Gastroesophageal sphincter (tissue), 4 donors: ENCODE data around the gene MN1. TPM values are rescaled to one million over a fixed set of nuclear protein-coding genes. Genes with fewer than 3 reads are reported as not detected.

ENCODE experiments used
- ATAC-seq: fragments of 150-250 bp; one replicate; pipeline ENCODE4 v1.9.1; 2016; ENCODE audit warnings: mild to moderate bottlenecking, moderate library complexity
- H3K27ac ChIP-seq, 4 donors: fragments of 200-600 bp; sonication (generic) in 3 of 4; 1 replicate in 3 of 4; 2 replicates in 1 of 4; pipeline ENCODE4 v1.5.1; 2016 to 2019
- H3K27me3 ChIP-seq: fragments of 200-600 bp; sonication (generic); one replicate; pipeline ENCODE4 v1.5.1; 2019
- H3K36me3 ChIP-seq, 2 donors: fragments of 200-600 bp; sonication (generic); one replicate each; pipeline ENCODE4 v1.5.1; 2019; ENCODE audit warnings: control low read depth in 1 of 2
- H3K4me1 ChIP-seq, 3 donors: fragments of 200-600 bp; sonication (generic); 1 replicate in 2 of 3; 2 replicates in 1 of 3; pipeline ENCODE4 v1.5.1; 2016 to 2019; ENCODE audit warnings: control low read depth in 2 of 3
- H3K4me3 ChIP-seq, 2 donors: fragments of 200-600 bp; sonication (generic); one replicate each; pipeline ENCODE4 v1.5.1; 2019; ENCODE audit warnings: mild to moderate bottlenecking in 1 of 2, moderate library complexity in 1 of 2
- H3K9me3 ChIP-seq, 3 donors: fragments of 200-600 bp; sonication (generic); one replicate each; pipeline ENCODE4 v1.5.1; 2017 to 2019; ENCODE audit warnings: control low read depth in 2 of 3
- EP300 ChIP-seq: sonication (generic); formaldehyde crosslinking; IDR thresholded peaks from one replicate; pipeline ENCODE4 v1.6.1; 2017; ENCODE audit warnings: antibody characterized with exemption, mild to moderate bottlenecking
- POLR2A ChIP-seq, 2 donors: fragments of 450-650 bp; IDR thresholded peaks; one replicate each; pipeline ENCODE4 v1.6.1; 2017; ENCODE audit warnings: antibody characterized with exemption in 2 of 2, mild to moderate bottlenecking in 2 of 2, moderate library complexity in 1 of 2
- POLR2AphosphoS5 ChIP-seq: sonication (generic); formaldehyde crosslinking; IDR thresholded peaks from one replicate; pipeline ENCODE4 v1.6.1; 2017; ENCODE audit warnings: antibody characterized with exemption
- WGBS, 2 donors: methylation state at CpG; one replicate each; pipeline ENCODE4 v1.1.5; 2018; ENCODE audit warnings: low coverage in 1 of 2; 5-methylcytosine and 5-hydroxymethylcytosine counted together
- total RNA-seq, 4 donors: library from RNA; depleted of rRNA; stranded (reverse); fragments of >200 nt; gene quantifications; one replicate each; pipeline ENCODE4 v1.1.0, GENCODE V29; 2016
- TF ChIP-seq, protein P1 (sequence below), 4 experiments: fragments of 200-600 bp in 2 of 4; fragments of 450-650 bp in 2 of 4; sonication (generic) in 1 of 4; IDR thresholded peaks; one replicate each; pipeline ENCODE4 v1.5.1; 2017 to 2019; ENCODE audit warnings: antibody characterized with exemption in 4 of 4, mild to moderate bottlenecking in 2 of 4, moderate library complexity in 2 of 4

The MN1 gene
- total RNA-seq, 4 donors from 2014 or later: 13.4 to 52.8 (median 28.5) TPM

DNA sequence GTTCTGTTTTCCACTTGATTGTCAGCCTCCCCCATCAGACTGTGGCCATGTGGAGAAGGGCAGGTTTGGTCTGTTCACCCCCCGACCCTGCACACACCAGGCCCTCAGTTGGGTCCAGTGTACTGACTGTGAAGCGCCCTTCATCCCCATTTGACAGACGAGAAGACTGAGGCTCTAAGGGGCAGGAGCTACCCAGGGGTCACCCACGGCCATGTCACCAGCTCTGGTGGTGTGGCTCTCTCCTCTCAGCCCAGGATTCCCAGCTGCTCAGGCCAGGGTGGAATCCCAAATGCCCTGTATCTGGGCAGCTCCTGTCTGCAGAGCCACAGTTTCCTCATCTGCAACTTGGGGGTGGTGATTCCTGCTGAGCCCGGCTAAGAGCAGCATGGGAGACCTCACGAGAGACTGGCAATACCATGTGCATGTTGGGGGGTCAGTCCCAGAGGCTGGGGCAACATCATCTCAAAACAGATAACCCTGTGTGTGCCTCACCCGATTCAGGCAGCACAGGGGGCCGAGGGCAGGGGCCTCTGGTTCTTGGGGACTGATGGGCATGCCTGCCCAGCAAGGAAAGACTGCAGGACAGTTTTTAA, 46.6 kb downstream of the MN1 start:
- Histone ChIP-seq H3K27me3 (no peaks in the 10 kb centered on the region), H3K4me1 (peaks cover 0 to 76% (median 27%) of the 10 kb centered on the region in 3 donors)
- TF ChIP-seq, protein P1, sequence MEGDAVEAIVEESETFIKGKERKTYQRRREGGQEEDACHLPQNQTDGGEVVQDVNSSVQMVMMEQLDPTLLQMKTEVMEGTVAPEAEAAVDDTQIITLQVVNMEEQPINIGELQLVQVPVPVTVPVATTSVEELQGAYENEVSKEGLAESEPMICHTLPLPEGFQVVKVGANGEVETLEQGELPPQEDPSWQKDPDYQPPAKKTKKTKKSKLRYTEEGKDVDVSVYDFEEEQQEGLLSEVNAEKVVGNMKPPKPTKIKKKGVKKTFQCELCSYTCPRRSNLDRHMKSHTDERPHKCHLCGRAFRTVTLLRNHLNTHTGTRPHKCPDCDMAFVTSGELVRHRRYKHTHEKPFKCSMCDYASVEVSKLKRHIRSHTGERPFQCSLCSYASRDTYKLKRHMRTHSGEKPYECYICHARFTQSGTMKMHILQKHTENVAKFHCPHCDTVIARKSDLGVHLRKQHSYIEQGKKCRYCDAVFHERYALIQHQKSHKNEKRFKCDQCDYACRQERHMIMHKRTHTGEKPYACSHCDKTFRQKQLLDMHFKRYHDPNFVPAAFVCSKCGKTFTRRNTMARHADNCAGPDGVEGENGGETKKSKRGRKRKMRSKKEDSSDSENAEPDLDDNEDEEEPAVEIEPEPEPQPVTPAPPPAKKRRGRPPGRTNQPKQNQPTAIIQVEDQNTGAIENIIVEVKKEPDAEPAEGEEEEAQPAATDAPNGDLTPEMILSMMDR (IDR thresholded peaks at IDR 0.05): no peak
- TF ChIP-seq POLR2A (IDR thresholded peaks at IDR 0.05) (no peak), POLR2AphosphoS5 (no peak), EP300 (no peak)

DNA sequence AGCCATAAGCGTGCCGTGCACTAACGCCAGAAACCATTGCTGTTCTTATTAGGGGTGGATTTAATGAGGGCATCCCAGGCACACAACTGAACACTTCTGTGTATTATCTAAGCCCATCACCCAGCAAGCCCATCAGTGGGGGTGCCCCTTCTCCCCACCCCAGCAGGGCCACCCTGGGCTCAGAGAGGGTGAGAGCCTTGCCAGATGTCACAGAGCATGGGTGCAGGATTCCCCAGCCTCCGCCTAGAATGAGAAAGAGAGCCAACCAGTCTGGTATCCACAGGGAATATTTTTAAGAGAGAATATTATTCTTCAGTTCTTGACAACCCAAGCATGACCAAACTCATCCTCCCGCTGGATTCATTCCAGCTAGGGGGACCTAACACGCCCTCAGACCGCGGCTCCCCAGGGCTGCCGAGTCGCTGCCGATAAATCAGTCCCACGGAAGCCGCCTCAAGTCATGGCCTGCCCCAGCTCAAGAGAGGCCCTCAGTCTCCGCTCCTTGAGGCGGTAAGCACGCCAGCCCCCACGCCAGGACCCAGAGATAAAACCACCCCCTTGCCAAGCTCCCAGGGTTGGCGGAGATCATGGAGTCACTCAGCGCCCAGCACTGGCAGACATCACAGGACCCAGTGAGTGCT, 47.2 kb downstream of the MN1 start:
- TF ChIP-seq EP300 (no peak), POLR2A (IDR thresholded peaks at IDR 0.05) (no peak), POLR2AphosphoS5 (no peak)
- TF ChIP-seq, protein P1 (IDR thresholded peaks at IDR 0.05): no peak
- Histone ChIP-seq H3K36me3 (no peaks in the 10 kb centered on the region), H3K9me3 (no peaks in the 10 kb centered on the region), H3K27me3 (no peaks in the 10 kb centered on the region), H3K27ac (peak overlapping the region in 3 of 4 donors; percentile 79 to 86 (median 81)), H3K4me3 (no peak overlapping the region), H3K4me1 (peaks cover 0 to 82% (median 33%) of the 10 kb centered on the region in 3 donors)
- no peak for ATAC-seq
- WGBS, 2 donors: 46 to 65% methylated on average over 3 to 6 of the region's 19 CpGs

More for the DNA sequence above, 46.6 kb downstream of the MN1 start:
- no peaks in the 10 kb centered on the region for H3K36me3 ChIP-seq
- H3K9me3 ChIP-seq: no peaks in the 10 kb centered on the region
- ATAC-seq: no peak
- 100% methylated on average over 1 of the region's 8 CpGs; no CpG with 5 or more reads in 1 of the 2 donors for WGBS, 2 donors
- H3K4me3 ChIP-seq: no peak overlapping the region
- peak overlapping the region in 3 of 4 donors; percentile 79 to 86 (median 81) for H3K27ac ChIP-seq

DNA sequence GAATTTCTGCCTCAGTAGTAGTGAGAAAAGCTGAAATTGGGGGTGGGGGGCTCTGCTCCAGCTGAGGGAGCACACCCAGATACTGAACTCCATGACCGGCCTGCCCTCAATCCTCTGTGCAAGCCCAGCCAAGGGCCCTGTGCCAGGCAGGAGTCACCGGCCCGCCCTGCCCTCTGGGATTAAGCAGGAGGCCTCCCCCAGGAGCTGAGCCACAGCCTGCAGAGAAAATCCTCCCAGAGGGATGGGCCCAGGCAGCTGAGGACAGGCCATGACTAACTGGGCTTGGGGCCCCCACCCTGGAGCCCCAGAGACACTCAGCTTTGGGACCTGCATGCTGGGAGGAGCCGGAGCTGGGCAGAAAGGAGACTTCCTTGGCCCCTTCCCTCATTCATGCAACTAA, 48.8 kb downstream of the MN1 start:
- H3K4me1 ChIP-seq: peaks cover 0 to 94% (median 39%) of the 10 kb centered on the region in 3 donors
- no peak overlapping the region for H3K4me3 ChIP-seq
- H3K36me3 ChIP-seq: no peaks in the 10 kb centered on the region
- ATAC-seq: peak; percentile 34
- H3K9me3 ChIP-seq: no peaks in the 10 kb centered on the region
- H3K27ac ChIP-seq: peak overlapping the region; percentile 2 to 86 (median 80)
- H3K27me3 ChIP-seq: no peaks in the 10 kb centered on the region
- WGBS, 2 donors: 33 to 34% methylated on average over 1 to 4 of the region's 4 CpGs
- TF ChIP-seq POLR2AphosphoS5: peak; percentile 70
- no peak for TF ChIP-seq POLR2A (IDR thresholded peaks at IDR 0.05)

DNA sequence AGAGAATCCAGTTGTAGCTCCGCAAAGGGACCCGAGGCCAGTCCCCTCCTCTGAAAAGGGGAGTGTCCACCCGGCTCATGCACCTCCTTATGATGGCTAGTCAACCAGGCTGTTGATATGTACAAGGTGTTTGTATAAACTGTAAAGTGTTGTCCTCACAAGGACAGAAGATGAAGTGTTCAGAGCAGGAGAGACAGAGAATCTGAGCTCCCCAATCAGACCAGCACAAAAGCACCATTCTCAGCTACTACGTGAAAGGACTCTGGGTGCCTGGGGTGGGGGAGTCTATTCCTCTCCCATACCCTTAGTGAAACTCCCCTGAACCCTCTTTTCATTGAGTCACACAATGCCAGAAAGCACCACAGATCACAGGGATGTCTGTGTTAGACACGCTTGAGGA, 49.4 kb downstream of the MN1 start:
- ATAC-seq: no peak
- Histone ChIP-seq H3K27me3 (no peaks in the 10 kb centered on the region), H3K4me3 (no peak overlapping the region), H3K36me3 (no peaks in the 10 kb centered on the region), H3K9me3 (no peaks in the 10 kb centered on the region), H3K4me1 (peaks cover 0 to 93% (median 44%) of the 10 kb centered on the region in 3 donors), H3K27ac (peak overlapping the region; percentile 2 to 86 (median 80))
- 20 to 80% methylated on average over 1 of the region's 5 CpGs for WGBS, 2 donors
- TF ChIP-seq POLR2AphosphoS5 (no peak), POLR2A (IDR thresholded peaks at IDR 0.05) (no peak), EP300 (no peak)
- TF ChIP-seq, protein P1 (IDR thresholded peaks at IDR 0.05): no peak

DNA sequence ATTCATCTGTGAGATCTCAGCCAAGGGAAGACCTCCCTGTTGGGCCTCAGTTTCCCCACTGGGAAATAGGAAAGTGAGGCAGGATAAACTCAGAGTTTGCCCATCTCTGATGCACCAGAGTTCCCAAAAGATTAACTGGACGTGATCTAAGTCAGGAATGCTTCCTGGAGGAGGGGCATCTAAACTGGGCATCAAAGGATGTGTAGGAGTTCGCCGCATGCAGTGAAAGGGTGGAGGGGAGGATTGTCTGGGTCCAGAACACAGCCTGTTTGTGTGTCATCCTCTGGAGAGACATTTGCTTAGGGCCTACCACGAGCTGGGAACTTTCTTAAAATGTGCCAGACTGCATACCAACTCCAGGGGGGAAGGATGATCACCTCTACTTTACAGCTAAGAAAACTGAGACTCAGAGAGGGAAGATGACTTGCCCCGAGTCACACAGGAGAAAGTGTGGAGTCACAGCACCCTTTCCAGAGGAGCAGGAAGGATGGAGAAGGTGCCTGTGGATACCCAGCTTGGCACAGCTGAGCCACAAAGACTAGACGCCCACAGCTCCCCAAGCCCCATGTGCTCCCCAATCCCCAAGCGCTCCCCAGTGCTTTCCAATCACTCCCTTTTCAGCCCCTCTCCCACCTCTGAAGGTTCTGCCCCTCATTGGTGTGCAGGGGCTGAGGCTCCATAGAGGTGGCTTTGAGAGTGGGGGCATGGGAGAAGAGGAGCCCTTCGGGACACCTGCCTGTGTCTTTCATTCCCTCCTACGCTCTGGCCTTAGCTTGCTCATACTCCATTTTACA, 50.1 kb downstream of the MN1 start:
- peaks cover 0 to 89% (median 44%) of the 10 kb centered on the region in 3 donors for H3K4me1 ChIP-seq

More for the DNA sequence above, 50.1 kb downstream of the MN1 start:
- 96% methylated on average over 4 of the region's 9 CpGs; no CpG with 5 or more reads in 1 of the 2 donors for WGBS, 2 donors
- Histone ChIP-seq H3K36me3 (no peaks in the 10 kb centered on the region), H3K27me3 (no peaks in the 10 kb centered on the region), H3K27ac (peak overlapping the region in 3 of 4 donors; percentile 79 to 86 (median 81)), H3K9me3 (no peaks in the 10 kb centered on the region), H3K4me3 (no peak overlapping the region)
- TF ChIP-seq, protein P1 (IDR thresholded peaks at IDR 0.05): no peak
- TF ChIP-seq EP300 (no peak), POLR2AphosphoS5 (no peak), POLR2A (IDR thresholded peaks at IDR 0.05) (no peak)
- ATAC-seq: no peak
